ENCODE results near the gene AMPH. TPM values are rescaled to one million over a fixed set of nuclear protein-coding genes. Genes with fewer than 3 reads are reported as not detected.

Gene AMPH
- 22.1 TPM for total RNA-seq

GRCh38 chr7:38630720-38631673 is at the start of gene AMPH:
TSS of gene AMPH (minus strand) at chr7:38631373. CDS start at chr7:38631351, 22 bp downstream.
- peak within 1 kb of the TSS in 1 of 2 donors; percentile 18 for H3K27ac ChIP-seq
- TF ChIP-seq CTCF (IDR thresholded peaks at IDR 0.05): no peak
- H3K36me3 ChIP-seq: no peaks in the 10 kb centered on the region
- no peaks in the 10 kb centered on the region for H3K27me3 ChIP-seq
- no peaks in the 10 kb centered on the region for H3K4me1 ChIP-seq
- no peaks in the 10 kb centered on the region for H3K9me3 ChIP-seq
- DNase-seq (ENCODE audit: low spot score in 2 of 2): no peak
- intact Hi-C loops (cut with DNase I): no loop called here
- H3K4me3 ChIP-seq: peak within 1 kb of the TSS; percentile 63 to 83

GRCh38 chr7:38679419-38679818 is 48.2 kb upstream of the AMPH start:
- Histone ChIP-seq H3K9me3 (no peaks in the 10 kb centered on the region), H3K27me3 (no peaks in the 10 kb centered on the region), H3K36me3 (no peaks in the 10 kb centered on the region), H3K4me3 (no peak overlapping the region), H3K4me1 (no peaks in the 10 kb centered on the region), H3K27ac (no peak overlapping the region)
- intact Hi-C loops (cut with DNase I): no loop called here
- TF ChIP-seq CTCF (IDR thresholded peaks at IDR 0.05): no peak
- no peak for DNase-seq (ENCODE audit: low spot score in 2 of 2)

GRCh38 chr7:38678698-38679054 is 47.5 kb upstream of the AMPH start:
- Histone ChIP-seq H3K4me1 (no peaks in the 10 kb centered on the region), H3K9me3 (no peaks in the 10 kb centered on the region), H3K4me3 (no peak overlapping the region), H3K36me3 (no peaks in the 10 kb centered on the region), H3K27me3 (no peaks in the 10 kb centered on the region), H3K27ac (no peak overlapping the region)
- intact Hi-C loops (cut with DNase I): no loop called here
- no peak for TF ChIP-seq CTCF (IDR thresholded peaks at IDR 0.05)
- no peak for DNase-seq (ENCODE audit: low spot score in 2 of 2)

GRCh38 chr7:38677981-38678697 is 47.0 kb upstream of the AMPH start:
- H3K9me3 ChIP-seq: no peaks in the 10 kb centered on the region
- no peak for DNase-seq (ENCODE audit: low spot score in 2 of 2)
- H3K27me3 ChIP-seq: no peaks in the 10 kb centered on the region
- no peaks in the 10 kb centered on the region for H3K36me3 ChIP-seq
- TF ChIP-seq CTCF (IDR thresholded peaks at IDR 0.05): no peak
- intact Hi-C loops (cut with DNase I): no loop called here
- no peak overlapping the region for H3K27ac ChIP-seq
- H3K4me1 ChIP-seq: no peaks in the 10 kb centered on the region
- no peak overlapping the region for H3K4me3 ChIP-seq

GRCh38 chr7:38675494-38676106 is 44.4 kb upstream of the AMPH start:
- DNase-seq (ENCODE audit: low spot score in 2 of 2): no peak
- TF ChIP-seq CTCF (IDR thresholded peaks at IDR 0.05): no peak
- intact Hi-C loops (cut with DNase I): no loop called here
- H3K27ac ChIP-seq: no peak overlapping the region
- no peaks in the 10 kb centered on the region for H3K9me3 ChIP-seq
- no peaks in the 10 kb centered on the region for H3K4me1 ChIP-seq
- H3K4me3 ChIP-seq: no peak overlapping the region
- no peaks in the 10 kb centered on the region for H3K27me3 ChIP-seq
- no peaks in the 10 kb centered on the region for H3K36me3 ChIP-seq

Data from ascending aorta (tissue), 2 donors.